Stimulated activated CD8-positive, alpha-beta memory T cell treated with anti-CD3 and anti-CD28 coated beads, Interleukin-15, amount 100 ng/mL, for 1 hour (primary cell): ENCODE results near the gene CYB5R3.

ENCODE experiments used
- DNase-seq: peaks from one replicate; pipeline ENCODE4 v3.0.0-alpha.2; 2020; ENCODE audit warnings: low read depth

The CYB5R3 gene

DNA sequence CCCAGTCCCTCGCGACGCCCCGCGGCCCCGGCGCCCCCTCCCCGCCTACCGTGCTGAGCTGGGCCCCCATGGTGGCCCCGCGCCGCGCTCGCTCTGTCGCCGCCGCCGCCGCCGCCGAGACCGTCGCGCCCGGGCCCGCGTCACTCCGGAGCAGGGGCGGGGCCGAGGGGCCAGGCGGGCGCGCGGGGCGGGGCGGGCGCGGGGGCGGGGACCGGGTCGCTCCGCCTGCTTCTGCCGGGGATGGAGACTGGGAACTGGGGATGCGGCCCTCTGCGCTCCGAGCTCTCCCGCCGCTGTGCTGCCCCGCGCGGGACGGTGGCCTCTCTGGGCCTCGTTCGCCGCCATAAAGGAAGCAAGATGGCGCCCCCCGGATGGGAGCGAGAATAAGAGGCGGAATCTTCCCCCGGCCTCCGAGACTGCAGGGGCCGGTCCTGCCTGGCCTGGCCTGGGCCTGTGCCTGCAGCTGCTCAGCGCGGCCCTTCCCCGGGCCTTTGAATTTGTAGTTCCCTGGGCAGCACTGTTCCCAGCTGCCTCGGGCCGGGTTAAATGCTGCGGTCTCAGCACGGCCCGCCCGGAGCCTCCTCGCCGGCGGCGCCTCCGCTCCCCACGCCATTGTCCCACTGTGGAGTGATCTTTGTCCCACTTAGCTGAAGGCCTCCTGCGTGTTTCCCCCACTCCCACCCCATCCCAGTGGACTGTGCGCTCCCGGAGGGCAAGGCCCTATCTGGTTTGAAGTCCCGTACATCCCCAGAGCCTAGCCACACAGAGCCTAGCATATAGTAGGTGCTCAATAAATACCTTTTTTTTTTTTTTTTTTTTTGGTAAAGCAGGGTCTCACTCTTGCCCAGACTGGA lies at the start of gene CYB5R3:
Gene CYB5R3 (minus strand): TSS at position 147 of the 854 bp plus-strand sequence. CDS start 77 bp downstream, at position 70.
- peak; percentile 45 for DNase-seq

DNA sequence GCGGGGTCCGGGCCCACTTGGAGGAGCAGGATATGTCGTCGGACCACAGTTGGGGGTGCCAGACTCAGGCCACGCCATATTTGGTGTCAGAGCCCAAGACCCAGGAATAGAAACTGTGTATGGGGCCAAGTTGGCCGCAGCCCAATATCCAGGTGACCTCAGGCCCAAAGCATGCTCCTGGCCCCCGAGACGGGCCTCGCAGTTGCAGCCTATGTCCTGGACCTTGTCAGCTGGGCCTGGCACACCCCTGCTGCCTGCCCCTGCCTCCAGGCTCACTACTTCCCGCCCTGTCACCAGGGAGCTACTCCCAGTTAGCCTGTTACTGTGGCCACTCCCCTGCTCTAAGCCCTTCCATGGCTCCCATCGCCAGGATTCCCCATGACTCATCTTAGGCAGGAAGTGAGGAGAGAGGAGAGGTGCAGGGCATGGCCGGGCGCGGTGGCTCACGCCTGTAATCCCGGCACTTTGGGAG lies 48.4 kb upstream of the CYB5R3 start:
- no peak for DNase-seq

DNA sequence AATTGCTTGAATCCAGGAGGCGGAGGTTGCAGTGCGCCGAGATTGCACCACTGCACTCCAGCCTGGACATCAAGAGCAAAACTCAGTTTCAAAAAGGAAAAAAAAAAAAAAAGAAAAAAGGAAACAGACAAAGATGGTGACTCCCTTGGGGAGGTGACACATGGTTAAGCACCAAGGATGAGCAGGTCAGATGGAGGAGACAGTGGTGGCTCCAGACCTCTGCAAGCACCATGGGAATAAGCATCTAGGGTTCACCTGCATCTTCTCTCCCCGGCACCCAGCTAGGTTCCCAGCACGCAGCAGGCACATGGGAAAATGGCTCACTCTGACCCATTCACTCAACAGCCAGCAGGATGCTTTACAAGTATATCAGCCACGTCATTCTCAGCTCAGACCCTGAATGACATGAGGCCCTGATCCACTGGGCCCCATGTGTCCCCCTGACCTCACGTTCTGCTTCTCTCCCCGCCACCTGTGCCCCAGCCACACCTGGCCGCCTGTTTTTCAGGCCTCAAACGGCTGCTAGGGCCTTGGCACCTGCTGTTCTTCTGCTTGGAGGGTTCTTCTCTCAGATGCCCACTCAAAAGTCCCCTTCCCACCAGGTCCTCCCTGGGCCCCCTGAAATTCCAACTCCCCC lies 47.3 kb upstream of the CYB5R3 start:
- DNase-seq: no peak

DNA sequence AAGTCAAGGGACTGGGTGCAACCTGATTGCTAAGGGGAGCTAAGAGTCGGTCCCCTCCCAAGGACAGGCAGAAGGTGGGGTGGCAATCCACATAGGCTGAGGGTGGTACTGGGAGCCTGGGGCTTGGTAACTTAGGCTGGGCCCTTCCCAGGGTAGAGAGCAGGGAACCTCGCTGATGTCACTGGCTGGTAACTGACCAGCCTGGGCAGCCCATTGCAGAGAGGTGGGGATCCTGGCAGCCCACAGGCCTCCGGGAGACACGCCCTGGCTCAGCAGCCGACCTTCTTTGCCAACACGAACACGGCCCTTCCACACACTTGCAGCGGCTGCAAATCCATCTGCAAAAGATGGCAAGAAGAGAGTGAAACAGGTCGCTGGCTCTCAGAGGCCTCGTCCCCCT lies 46.1 kb upstream of the CYB5R3 start:
- no peak for DNase-seq

DNA sequence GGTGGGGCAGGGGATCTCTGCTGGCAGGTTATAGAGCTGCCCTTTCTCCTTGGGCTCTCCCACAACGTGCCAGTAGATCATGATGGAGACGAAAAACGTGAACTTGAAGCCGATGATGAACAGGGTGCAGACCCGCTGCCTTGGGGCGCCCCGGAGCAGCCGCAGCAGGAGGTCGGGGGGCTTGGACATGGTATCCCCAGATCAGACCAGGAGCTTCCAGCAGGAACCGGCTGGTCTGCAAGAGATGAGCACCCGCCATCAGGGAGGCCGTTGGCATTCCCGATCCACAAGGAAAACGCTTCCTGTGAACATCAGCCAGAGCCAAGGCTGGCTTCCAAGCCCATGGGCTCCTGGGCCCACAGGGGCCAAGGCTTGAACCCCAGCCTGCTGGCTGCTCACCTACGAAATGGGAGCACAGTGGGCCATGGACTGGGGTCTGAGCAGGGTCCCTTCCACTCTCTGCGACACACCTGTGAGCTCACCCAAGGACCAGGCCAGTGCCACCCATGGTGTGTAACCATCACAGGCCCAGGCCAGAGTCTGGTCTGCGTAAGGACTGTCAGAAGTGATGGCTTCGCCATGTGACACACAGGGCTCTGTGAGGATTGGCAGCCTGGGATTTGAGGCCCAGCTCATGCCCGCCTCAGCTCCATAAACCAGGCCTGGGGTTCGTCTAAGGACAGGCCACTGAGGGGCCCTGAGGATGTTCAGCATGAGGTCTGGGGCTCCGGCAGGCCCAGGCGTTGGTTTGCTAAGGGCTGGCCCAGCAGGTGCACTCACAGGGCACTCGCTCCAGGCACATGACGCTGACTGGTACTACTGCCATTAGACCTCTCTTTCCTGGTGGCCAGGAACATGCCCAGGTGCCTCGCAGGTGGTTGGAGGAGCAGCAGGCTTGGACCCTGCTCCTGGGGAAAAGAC lies 44.8 kb upstream of the CYB5R3 start:
- DNase-seq: no peak

DNA sequence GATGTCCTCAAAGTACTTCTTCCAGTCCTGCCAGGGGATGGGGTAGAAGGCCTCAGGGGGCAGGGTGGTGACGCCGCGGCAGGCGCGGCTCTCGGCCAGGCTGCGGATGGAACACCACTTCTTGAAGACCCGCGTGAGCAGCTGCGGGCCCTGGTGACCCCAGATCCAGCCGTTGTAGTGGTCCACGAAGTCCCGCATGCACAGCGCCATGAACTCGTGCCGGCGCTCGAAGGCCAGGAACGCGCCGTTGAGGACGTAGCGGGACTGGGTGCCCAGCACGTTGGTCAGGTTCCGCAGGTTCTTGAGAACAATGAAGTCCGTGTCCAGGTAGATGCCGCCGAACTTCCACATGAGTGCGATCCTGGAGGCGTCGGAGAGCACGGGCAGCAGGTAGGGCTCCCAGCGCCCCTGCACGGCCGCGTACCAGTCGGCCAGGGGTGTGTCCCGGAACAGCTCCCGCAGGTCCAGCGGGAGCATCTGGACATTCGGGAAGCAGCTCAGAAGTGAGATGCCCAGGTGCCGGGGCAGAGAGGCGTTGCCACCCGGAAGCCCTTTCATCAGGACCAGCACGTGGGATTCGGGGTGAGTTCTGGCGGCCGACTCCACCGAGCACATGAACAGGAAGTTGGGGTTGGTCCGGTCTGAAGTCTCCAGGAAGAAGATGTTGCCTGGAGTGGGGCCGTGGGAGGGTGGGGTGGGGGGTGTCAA lies 44.0 kb upstream of the CYB5R3 start:
- no peak for DNase-seq

DNA sequence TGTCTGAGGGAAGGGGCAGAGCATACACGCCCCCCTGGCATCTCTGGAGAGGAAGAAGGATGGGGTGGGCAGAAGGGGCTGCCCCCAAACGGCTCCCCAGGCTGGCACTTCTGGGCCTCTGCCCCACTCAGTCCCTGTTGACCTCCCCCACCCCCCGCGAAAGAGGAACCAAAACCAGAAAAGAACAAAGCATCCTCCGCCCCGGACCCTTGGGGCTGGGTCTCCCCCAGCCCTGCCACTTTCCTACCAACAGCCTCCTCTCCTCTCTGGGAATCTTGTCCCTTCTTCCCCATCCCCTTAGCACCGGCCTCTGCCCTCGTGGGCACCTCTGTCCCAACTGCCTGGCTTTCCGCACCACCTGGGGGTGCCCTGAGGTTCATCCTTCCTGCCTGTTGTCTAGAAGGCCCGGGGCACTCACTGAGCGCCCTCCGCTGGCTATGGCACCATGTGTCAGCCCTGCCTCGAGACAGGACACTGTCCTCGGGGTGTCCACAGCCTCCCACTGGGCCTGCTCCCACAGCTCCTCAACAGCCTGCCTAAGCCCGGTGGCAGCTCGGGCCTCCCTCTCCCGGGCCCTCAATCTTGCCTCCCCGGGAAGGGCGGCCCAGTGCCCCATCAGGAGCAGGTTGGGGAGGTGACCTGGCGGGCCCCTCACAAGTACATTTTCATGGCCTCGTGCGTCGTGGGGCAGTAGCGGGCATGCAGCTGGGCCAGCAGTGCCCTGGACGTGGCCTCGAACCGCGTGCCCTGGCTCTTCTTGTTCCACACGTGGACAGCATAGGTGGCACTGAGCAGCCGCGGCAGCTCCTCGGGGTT lies 43.3 kb upstream of the CYB5R3 start:
- DNase-seq: no peak

DNA sequence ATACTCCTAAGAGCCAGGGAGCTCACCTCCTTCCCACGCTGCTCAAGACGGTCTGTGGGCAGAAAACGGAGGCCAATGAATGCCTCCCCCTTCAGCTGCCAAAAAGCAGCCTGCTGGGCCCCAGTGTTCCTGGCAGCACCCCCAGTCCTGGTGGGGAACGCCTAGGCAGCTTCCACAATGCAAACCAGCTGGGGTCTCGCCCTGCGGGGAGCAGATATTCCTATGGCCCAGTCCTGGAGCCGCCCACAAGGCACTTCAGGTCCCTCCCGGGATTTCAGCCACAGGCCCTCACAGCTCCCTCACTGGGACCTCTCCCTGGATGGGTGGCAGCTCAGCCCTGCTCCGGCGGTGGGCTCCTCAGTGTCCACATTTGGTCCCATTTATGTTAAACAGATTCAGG lies 42.2 kb upstream of the CYB5R3 start:
- no peak for DNase-seq

DNA sequence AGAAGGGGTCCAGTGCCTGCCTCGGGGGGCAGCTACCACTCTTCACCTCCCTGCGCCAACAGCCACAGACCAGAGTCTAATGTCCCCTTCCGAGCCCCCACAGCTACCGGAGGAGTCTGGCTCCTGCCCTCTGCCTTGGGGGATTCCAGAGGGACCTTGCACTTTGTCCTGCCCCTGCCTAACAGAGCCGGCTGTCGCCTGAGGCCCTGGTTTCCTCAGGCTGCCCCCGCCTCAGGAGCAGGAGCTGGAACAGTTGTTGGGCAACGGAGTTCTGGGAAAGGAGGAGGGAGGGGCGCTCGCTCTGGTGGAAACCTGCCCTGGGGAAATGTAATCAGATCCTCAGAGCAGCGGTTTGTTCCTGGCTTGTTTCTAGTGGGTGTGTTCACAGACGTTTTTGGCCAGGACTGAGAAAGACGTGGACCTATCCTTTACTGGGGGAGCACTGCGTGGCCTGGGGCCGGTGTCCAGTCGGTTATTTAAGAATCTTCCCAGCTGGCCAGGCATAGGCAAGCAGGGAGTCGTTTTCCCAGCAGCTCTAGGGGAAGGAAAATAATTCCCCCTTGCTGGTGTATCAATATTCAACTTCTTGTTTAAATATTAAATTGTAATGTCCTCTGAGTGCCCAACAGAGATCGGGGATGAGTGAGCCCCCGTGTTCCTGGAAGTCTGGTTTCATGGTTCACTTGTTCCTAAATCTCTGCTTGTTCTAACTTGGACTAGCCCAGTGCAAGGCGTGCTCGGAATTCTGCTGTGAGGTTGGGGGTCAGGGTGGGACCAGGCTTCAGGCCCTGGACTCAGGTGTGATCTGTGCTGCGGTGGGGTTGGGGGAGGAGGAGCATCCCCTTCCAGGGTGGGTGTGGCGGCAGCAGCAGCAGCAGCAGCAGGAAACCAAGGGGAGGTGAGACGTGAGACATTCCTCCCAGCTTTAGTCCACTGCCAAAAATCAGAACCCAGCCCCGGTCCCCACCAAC lies 39.3 kb upstream of the CYB5R3 start:
- no peak for DNase-seq

DNA sequence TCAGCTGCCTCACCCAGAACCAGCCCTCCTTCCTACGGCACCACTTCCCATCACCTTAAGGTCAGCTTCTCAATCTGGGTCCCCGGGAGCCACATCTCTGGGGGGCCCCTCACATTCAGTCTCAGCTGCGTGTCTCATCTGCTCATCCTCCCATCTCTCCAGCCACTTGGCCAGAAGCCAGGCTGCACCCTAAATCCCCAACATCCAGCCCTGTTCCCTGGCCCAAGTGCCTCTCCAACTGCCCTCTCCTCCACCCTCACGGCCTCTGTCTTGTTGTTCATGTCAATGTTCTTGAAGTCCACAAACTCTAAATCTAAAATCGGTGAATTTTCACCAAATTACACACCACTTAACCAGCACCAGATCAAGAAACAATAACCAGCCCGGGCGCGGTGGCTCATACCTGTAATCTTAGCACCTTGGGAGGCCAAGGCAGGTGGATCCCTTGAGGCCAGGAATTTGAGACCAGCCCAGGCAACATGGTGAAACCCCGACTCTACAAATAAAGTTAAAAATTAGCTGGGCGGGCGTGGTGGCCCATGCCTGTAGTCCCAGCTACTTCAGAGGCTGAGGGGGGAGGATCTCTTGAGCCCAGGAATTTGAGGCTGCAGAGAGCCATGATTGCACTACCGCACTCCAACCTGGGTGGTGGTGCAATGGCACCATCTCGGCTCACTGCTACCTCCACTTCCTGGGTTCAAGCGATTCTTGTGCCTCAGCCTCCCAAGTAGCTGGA lies 37.7 kb upstream of the CYB5R3 start:
- DNase-seq: no peak

DNA sequence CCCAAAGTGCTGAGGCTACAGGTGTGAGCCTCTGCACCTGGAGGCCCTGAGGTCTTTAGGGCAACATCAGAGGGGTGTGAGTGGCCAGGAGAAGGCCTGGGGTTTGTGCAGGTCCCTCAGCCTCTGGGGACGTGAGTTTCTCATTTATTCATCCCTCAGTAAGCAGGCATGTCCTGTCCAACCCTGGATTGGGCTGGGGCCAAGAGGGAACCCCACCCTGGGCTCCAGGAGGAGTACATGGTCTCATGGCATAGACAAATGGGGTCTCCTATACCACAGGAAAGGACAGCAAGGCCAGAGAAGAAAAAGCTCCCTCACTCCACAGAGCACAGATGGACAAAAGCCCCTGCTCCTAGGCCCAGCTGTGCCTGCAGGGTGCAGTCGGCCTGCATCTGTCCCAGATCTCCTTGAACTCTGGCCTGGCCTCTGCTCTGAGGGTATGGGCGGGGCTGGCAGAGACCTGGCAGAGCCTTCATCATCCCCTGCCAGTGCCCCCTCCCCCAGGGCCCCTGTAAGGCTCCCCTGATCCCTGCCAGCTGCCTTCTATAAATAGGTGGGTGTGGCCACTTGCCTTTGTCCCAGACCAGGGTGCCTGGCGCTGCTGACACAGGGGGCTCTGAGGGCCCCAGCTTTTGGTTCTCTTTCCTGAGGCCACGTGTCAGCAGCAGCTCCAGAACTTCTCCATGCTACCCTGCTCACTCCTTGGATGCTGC lies 36.9 kb upstream of the CYB5R3 start:
- no peak for DNase-seq

DNA sequence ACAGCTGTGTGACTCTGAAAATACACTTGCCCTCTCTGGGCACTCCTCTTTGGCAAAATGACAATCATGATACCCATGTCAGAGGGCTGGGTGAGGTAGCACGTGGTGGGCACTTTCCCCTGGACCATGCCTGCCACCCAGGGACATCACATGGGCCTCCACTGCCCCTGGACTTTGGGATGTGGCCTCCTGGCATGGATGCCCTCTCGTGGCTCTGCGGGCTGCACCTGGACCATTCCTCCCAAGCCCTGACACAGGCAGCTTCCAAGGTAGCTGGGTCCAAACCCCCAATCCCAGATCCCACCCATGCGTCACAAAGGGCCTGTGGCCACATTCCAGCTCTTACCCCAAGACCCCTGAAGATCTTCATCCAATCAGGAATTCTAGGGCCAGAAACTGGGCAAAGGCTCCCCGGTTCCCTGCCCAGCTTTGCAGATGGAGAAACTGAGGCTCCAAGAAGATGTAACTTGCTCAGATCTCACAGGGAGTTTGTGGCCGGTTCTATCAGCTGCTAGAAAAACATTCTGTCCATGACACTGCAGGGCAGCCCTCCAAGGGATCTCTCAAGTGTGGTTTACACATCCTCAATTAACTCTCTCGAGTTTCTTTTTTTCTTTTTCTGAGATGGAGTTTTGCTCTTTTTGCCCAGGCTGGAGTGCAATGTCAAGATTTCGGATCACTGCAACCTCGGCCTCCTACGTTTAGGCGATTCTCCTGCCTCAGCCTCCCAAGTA lies 35.4 kb upstream of the CYB5R3 start:
- no peak for DNase-seq

DNA sequence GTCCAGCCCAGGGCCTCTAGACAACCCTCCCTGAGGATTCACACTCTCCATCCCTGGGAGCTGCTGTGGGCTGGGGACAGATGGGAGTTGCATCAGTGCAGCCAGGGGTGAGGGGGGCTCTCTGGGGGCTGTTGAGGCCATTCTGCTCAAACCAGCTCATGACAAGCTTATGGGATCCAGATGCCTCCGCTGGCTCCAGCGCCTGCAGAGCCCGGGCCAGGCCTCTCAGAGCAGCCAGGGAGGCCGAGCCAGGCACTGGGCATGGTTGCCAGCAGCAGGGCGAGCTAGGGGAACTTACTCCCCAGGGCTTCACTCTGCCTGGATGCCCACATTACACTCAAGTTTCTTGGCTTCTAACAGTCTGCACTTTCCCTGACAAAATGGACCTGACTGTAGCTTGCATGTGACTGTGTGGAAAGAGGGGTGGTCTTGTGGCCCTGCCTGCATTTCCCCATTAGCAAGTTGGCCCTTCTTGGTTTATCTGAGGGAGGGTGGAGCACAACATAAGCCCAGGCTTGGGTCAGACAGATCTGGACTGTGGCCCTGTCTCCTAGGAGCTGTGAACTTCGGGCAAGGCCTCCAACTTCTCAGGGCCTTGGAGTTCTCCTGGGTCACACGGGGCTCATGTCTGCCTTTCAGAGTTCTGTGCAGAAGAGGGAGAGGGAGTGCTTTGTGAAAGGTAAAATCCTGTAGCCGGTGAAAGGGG lies 34.5 kb upstream of the CYB5R3 start:
- no peak for DNase-seq

DNA sequence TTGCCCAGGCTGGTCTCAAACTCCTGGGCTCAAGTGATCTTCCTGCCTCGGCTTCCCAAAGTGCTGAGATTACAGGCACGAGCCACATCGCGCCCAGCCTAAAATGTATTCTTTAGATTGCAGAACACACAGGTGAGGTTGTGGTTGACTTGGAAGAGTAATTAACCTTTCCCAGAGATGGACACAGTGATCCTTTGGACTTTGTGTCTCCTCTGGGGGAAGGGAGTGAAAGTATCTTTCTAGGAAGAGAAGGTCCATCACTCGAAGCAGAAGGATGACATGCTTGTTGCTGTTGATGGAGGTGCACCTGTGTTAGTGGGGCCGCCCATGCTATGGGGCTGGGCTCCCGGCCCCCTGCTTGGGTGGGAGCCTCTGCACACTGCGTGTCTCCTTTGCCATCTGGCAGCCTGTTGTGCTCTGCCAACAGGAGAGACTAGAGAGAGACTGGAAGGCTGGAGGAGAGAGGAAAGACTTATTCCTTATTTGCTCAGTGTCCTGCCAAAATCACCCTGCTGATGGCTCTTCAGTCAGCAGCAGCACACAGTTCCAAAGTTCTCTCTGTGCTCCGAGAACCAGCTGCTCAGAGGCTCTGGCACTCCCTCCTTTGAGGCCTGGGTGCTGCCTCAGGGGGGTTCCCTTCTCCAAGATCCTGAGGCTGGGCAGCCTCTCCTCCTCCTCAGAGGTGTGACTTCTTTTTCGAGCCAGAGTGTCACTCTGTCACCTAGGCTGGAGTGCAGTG lies 33.1 kb upstream of the CYB5R3 start:
- no peak for DNase-seq

DNA sequence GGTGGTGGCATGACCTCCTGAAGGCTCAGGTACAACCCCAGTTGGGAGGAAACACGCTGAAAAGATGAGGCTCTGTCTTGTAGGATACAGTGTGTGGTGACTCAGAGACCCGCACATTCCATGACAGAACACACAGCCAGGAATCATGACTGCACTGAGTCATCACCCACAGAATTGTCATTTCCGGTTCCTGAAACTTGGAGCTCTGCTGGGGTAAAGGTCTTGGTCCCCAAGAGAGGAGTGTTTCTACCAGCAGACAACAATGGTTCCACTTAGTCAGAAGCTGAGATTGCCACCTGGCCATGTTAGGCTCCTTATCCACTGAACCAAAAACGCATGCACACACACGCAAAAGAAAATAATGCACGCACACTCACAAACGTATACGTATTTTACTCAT lies 31.5 kb upstream of the CYB5R3 start:
- no peak for DNase-seq

DNA sequence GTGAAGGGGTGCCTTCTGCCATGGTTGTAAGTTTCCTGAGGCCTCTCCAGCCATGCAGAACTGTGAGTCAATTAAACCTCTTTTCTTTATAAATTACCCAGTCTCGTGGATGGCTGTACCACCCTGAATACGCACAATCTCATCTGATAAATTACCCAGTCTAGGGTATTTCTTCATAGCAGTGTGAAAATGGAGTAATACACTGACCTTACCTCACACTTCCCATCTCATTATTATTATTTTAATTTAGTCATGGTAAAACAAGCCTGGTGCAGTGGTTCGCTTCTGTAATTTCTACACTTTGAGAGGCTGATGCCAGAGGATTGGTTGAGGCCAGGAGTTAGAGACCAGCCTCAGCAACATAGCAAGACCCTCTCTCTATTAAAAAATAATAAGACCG lies 30.5 kb upstream of the CYB5R3 start:
- no peak for DNase-seq
